G401 (cell line): ENCODE data around the gene HOXC11. TPM values are rescaled to one million over a fixed set of nuclear protein-coding genes. Genes with fewer than 3 reads are reported as not detected.
A peak's percentile ranks its signal among the peaks of the same experiment; 100 is the strongest.

Experiments used
- DNase-seq: peaks from one replicate; pipeline ENCODE4 v3.0.0-alpha.2; 2015; ENCODE audit warnings: low spot score
- in situ Hi-C: cut with HindIII; loops from 2 replicates; pipeline ENCODE4 v1.10.0; 2016; ENCODE audit warnings: low sequenced_read_pairs, mixed read lengths
- total RNA-seq: library from RNA; depleted of rRNA; stranded (reverse); fragments of >200 nt; shearing (Covaris generic); gene quantifications from 2 replicates; pipeline ENCODE4 v1.2.3, GENCODE V29; 2014

The HOXC11 gene
- total RNA-seq, 1 experiment from 2014 or later, result 2.3 TPM

DNA sequence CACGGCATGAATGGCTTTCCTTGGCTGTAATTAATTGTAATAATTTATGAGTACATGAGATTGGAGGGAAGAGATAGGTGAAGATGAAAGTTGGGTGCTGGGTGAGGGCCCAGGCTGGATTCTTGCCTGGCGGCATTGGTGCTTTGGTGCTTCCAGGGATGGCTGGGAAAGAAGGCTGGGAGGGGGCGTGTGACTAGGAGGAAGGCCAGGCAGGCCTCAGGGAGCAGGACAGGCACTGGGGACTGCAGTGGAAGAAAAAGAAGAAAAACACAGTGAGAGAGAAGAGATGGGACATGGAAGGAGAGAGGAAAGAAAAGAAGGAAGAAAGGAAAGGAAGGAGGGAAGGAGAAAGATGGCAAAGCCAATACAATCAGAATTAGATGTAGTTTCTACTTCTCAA, 30.7 kb downstream of the HOXC11 start:
- in situ Hi-C loops, result loop anchor here (25.0 kb wide), 1 partner anchor 184 kb away; the partner anchor contains the start of gene SMUG1
- no peak for DNase-seq

DNA sequence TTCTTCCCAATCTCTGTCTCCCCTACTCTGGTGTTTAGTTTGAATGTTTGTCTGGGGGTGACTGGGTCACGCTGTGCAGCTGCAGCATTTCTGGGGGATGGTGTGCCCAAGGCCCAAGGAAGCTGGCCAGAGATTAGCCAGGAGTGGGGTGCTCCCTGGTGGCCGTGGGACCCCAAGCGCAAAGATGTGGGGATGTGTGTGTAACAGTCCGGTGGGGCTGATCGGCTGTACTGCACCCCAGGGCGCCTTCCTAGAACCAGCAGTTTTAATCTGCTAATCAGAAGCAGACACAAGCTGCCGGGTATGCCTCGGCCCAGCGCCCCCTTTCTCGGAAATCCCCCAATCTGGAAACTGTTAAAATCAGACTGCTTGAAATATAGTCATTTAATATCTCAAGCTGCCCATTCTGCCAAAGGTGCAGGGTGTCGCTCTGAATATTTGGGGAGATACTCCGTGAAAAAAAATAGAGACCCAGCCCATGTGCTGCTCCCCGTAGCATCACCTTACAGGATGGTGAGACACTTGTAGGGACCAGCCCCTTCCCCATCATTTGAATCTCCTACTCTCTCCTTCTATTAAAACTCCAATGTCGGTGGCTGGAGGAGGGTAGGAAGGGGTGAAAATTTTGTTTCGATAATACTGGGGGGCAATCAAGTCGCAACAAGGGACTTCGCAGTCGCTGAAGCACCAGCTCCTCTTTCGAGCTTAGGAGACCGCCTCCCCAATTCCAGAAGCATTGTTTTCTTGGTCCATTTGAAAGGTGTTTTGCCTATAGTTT, 31.3 kb downstream of the HOXC11 start:
- in situ Hi-C loops, result loop anchor here (25.0 kb wide), 1 partner anchor 183 kb away; the partner anchor contains the start of gene SMUG1
- no peak for DNase-seq

DNA sequence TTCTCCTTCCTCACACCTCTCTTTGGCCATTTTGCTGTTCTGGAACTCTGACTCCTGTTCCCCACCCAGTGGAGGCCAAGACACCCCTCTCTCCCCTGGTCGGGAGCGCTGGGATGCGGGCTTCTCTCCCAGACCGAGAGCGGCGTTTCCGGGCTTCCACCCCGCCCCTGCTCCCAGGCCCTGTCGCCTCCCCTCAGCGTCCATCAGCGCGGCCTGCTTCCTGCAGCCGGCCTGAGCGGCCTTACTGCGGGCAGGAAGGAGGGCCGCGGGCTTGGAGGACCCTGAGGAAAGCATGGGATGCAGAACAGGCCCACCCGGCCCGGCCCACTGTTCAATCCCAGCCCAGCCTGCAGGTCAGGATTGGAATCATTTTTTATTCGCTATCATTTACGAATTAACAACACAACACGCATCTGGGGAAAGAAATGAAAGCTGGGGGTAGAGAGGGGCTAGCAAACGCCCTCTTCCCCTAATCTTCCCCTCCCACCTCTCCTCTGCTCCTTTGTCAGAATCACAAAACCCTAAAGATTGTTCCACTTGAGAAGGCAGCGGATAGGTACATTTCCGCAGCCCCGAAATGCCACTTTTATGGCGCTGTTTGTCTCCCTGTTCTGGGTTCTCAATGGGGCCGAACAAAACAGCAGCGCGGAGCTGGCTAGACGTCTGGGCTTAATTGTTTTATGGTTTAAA, 32.1 kb downstream of the HOXC11 start:
- DNase-seq, result no peak
- in situ Hi-C loops, result loop anchor here (25.0 kb wide), 1 partner anchor 182 kb away; the partner anchor contains the start of gene SMUG1

DNA sequence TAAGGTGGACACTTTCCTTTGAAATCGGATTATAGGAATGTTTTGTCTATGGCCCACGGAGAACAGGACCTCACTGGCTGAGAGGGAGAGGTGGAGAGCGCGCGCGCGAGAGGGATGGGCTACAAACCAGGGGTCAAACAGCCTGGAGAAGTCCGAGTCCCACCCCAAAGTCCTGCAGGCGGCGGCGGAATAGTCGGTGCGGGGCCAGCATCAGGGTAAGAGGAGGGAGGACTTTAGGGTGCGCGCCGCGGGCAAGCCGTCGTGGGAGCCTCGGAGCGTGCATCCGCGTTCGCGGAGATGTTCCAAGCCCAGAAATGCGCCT, 32.6 kb downstream of the HOXC11 start:
- DNase-seq, result no peak
- in situ Hi-C loops, result loop anchor here (25.0 kb wide), 1 partner anchor 182 kb away; the partner anchor contains the start of gene SMUG1

DNA sequence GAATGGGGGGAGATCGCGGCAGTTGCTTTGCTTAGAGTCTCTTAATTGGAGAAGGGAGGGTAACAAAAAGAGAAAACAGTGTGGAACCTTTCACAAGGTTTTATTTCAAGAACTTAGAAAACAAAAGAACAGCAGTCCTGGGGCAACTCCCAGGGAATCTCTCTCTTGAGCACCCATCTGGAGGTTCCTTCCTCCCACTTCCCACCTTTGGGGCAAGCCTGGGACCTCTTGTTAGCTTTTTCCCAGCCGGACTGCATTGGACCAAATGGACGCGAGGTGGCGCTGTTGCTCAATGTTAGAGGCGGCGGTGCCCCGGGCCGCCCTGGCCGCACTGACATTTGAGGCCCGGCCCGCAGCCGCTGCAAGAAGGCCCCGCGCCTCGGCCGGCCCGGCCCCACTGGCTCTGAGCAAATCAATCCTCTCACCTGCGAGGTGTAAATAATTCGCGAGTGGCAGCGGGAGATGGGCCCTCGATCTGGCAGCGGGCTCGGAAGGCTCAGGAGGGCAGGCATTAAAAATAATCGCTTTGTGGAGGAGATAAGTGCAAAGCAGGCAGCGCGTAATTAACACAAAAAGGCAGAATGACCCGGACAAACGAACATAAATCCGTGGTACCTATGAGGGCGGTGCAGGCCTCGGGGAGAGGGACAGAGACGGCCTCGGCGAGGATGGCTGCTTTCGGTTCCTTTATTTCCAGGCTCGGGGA, 33.1 kb downstream of the HOXC11 start:
- DNase-seq, result peak; percentile 88
- in situ Hi-C loops, result loop anchor here (25.0 kb wide), 1 partner anchor 181 kb away; the partner anchor contains the start of gene SMUG1

DNA sequence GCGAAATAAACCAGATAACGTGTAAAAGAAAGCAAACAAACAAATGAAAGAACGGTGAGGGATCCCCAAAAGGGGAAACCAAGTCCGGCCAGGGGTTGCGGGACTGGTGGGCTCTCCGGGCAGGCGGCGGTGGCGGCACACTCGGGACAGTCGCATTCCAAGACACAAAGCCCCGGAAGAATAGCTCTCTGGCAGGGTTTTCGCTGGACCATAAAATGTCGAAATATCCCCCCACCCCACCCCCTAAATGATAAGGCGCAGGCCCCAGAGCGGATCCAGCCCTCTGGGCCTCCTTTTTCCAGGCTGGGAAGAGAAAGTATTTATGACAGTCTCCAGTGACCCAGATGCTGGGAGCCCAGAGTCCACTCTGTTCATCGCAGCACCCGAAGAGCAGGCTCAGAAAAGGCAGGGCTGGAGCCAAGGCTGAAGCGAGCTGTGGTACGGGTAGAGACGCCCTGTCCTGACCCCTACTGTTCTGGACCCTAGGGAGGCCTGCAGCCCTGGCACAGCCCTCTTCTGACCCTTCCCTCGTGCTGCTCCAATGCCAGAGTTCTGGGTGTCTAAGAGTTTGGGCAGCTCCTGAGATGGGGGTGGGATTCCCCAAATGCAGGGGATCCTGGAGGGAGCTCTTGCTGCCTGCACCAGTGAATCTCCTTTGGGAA, 33.8 kb downstream of the HOXC11 start:
- in situ Hi-C loops, result loop anchor here (25.0 kb wide), 1 partner anchor 181 kb away; the partner anchor contains the start of gene SMUG1
- no peak for DNase-seq

DNA sequence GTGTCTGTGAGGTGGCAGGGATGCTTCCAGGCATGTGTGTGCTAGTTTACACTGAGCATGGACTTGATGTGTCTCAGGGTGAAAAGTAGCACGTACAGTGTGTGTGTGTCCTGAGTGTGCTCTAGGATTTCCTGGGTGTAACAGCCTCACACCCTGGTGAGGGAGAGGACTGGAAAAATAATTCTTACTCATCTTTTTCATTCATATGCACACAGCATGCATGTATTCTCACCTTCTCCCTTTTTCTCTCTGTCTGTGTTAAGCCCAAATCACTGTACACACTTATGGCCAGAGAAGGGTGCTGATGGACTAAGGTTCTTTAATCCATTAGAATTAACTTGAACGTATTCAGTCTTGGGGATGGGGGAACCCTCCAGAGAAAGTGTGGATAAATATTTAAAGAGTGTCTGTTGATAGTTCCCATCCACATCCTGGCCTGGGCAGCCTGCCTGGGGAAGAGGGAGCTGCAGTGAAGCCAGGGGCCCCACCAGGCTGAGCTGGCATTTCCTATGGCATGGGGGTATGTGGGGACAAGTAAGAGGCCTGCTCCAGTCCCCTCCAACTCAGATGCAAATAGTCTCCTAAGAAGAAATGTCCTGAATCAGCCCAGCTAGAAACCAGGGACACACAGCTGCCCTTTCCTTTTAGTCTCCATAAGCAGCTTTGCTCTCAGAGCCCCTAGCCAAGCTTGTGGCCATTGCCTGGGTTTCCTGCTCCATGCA, 34.8 kb downstream of the HOXC11 start:
- in situ Hi-C loops, result loop anchor here (25.0 kb wide), 1 partner anchor 180 kb away; the partner anchor contains the start of gene SMUG1
- no peak for DNase-seq

DNA sequence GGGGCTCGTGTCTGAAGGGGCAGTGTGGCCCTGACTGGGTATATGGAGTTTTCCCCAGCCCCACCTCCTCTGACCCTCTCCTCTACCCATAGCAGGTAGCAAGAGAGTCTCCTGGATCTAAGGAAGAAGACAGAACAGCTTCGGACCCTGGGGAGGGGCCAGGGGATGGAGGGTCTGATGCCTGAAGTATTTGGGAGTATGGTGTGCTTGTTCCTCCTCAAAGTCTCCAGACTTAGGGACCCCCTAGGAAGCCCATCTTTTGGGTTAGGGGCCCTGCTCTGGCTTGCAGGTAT, 35.3 kb downstream of the HOXC11 start:
- DNase-seq, result no peak
- in situ Hi-C loops, result loop anchor here (25.0 kb wide), 1 partner anchor 179 kb away; the partner anchor contains the start of gene SMUG1

DNA sequence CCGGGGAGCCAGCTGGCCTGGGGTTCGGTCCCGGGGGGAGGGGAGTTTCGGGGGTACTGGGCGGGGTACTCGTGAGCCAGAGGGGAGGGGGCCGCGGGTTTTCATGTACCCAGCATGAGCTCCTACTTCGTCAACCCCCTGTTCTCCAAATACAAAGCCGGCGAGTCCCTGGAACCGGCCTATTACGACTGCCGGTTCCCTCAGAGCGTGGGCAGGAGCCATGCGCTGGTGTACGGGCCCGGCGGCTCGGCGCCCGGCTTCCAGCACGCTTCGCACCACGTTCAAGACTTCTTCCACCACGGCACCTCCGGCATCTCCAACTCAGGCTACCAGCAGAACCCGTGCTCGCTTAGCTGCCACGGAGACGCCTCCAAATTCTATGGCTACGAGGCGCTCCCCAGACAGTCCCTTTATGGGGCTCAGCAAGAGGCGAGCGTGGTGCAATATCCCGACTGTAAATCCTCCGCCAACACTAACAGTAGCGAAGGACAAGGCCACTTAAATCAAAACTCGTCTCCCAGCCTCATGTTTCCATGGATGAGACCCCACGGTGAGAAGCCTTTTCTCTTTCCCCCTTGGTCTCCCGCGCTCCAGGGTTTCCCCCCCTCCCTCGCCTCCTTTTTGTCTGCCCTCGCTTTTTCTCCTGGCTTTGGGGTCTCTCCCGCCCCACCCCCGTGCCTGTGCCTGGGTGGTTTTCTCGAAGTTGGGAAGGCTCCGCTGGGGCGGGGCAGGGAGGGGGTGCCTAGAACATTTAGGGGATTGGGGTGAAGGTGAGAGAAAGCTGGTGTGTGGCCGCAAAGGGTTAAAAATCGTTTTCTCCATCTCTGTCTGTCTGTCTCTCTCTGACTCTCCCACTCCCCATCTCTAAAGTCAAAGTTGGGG, 36.5 kb downstream of the HOXC11 start:
- in situ Hi-C loops, result loop anchor here (25.0 kb wide), 1 partner anchor 178 kb away; the partner anchor contains the start of gene SMUG1

DNA sequence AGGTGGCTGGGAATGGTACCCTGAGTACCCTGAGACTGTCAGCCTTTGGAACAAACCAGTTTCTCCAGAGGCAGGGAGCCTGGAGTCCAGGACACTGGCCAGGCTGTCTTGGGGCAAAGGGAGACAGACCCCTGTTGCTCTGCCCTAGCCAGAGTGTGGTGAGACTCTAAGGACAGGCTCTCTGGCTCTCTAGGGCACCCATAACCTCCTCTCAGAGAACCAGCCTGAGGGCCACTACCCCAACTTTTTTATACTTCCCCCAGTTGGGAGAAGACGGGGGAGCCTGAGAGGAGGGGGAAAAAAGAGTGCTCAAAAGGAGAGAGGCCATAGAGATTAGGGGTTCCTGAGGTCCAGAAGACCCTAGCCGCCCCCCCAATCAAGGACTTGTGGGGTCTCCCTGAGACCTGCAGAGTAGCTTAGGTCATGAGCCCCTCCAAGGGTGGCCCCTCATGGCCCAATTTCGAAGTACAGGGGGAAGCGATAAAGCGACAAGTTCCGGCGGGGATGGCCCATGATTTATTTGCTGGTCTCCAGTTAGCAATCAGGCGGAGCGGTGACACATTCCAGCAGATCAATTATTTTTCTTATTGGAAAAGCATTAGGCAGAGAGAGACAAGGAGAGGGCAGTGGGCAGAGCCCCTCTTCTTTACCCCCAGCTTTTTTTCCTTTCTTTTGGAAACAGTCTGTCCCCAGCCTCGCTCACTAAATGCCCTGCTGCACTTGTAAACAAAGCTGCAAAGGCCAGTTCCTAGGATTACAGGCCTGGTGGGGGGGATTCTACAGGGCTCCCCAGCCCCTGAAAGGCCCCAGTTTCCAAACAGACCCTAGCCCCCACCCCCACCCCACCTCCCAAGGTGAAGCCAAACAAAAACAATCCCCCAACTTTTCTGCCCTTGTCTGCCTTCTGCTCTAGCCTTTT, 37.4 kb downstream of the HOXC11 start:
- DNase-seq, result no peak

More for the DNA sequence above, 36.5 kb downstream of the HOXC11 start:
- DNase-seq, result no peak

DNA sequence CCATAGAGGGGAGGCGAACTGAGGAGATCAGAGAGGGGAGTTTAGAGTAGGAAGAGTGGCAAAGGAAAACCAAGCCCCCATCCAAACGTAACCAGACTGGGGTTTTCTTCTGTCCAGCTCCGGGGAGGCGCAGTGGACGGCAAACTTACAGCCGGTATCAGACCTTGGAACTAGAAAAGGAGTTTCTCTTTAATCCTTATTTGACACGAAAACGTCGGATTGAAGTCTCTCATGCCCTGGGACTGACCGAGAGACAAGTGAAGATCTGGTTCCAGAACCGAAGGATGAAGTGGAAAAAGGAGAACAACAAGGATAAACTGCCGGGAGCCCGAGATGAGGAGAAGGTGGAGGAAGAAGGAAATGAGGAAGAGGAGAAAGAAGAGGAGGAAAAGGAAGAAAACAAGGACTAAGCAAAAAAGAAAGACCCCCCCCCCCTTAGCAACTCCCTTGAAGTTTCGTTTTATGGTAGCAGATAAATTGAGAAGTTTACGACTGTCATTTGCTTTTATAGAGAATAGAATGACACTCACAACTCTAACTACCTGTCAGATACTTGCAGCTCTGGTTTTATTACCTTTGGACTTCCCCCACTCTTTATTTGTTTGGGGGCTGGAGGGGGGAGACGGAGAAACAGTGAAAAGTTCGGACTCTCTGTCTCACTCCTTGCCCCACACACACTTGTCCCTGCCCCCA, 38.2 kb downstream of the HOXC11 start:
- no peak for DNase-seq
- in situ Hi-C loops, result loop anchor here (25.0 kb wide), 1 partner anchor 176 kb away; the partner anchor contains the start of gene SMUG1

More for the DNA sequence above, 37.4 kb downstream of the HOXC11 start:
- in situ Hi-C loops, result loop anchor here (25.0 kb wide), 1 partner anchor 177 kb away; the partner anchor contains the start of gene SMUG1

DNA sequence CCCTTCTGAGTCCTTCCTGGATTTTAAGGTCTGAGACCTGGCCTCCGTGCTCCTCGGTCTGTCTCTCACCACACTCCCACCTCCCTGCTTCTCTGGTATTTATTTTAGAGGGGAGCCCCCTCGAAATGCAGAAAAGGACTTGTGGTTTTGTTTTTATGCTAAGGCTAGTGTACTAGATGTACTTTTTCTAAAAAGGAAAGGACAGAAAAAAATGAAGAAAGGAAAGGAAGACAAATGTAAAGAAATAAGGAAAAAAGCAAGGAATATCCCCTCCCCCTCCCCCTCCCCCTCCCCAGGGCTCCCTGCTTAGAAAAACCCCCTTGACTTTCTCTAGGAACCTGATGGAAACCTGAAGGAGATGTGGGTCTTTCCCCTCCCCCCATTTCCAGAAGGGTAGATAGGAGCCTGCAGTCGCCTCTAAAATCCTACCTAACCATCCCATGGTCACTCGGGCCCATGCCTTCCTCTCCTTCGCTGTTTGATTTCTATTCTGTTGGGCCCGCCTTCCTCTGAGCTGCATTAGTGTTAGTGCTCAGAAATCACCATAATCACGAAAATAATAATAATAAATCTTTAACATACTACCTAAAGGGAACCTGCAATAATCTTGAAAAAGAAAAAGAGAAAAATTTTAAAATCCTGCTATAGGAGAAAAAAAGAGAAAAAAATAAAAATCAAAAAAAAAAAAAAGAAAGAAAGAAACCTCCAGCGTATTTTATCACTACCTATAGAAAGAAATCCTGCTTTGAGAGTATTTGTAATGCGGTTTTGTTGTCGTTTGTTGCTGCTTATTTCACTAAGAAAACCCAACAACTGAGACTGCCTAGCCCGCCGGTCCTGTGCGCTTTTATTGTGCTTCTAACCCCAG, 39.0 kb downstream of the HOXC11 start:
- DNase-seq, result no peak
- in situ Hi-C loops, result loop anchor here (25.0 kb wide), 1 partner anchor 175 kb away; the partner anchor contains the start of gene SMUG1

DNA sequence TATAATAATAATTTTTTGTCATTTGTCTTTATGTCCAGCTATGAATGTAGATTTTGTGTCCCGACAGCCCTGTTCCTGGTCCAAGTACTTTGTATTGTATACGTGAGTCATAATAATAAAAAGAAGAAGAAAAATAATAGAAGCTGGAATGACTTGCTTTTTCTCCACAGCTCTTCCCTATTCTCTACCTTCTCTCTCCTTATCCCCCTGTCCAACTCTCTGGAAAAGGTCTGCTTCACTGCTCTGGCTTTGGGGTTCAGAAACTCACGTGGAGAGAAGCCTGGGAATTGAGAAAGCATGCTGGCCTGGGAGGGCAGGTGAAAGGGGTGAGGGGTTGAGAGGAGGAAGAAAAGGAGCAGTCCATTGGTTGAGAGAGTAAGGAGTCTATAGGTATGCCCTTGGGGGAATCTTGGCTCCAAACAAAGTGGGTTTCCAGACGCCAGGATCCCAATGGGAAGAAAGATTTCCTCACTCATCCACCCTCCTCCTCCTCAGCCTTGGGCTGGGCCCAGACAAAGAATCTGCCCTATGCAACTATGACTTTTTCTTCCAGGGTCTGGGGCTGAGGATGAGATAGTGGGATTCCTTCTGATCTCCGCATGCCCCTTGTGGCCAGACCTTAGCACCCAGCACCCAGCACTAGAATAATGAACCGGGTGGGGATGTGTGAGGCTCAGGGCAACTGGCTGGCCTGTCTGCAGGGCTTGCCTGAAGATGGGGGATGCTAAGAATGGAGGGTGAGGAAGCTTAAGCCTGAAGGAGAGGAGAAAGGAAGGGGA, 39.9 kb downstream of the HOXC11 start:
- no peak for DNase-seq
- in situ Hi-C loops, result loop anchor here (25.0 kb wide), 1 partner anchor 174 kb away; the partner anchor contains the start of gene SMUG1

DNA sequence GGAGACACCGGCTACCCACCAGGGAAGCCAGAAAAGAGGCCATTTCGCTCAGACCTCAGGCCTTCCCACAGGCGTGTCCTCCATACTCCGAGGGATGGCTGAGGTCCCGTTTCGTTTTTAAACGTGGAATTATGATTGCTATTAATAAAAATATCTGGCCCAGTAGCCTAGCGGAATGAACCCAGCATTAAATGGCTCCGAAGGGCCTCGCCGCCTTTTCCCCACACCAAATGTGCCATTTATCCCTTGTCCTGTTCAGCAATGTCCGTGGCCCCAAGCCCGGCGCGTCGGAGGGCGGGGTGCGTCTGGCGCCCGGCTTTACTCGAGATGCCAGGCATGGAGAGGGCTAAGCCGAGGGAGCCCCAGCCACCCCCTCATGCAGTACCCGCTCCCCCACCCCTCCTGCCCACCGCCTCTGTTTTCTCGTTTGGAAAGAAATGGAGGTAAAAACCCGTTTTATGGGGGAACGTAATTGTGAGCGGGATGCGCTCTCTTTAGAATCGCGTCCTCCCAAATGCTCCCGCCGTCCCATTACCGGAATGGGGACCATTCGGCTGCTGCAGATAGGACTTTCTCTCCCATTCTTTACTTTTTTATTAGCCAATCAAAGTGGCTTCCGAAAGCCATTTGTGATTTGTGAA, 41.6 kb downstream of the HOXC11 start:
- in situ Hi-C loops, result loop anchor here (25.0 kb wide), 1 partner anchor 173 kb away; the partner anchor contains the start of gene SMUG1
- DNase-seq, result no peak
